ENCODE data around the gene CNOT6. TPM values are rescaled to one million over a fixed set of nuclear protein-coding genes. Genes with fewer than 3 reads are reported as not detected.
"Not testable (repeated sequence)": the region's sequence is repeated elsewhere in the genome, so short reads cannot be mapped to it uniquely, and the experiment has no call there.

CNOT6 gene
- 21.7 TPM for total RNA-seq
- long read RNA-seq, full-length matches to known transcripts, result 26 of 49 reads
- long read RNA-seq, partial matches to known transcripts, result 3 of 49 reads
- long read RNA-seq, other reads (novel, unspliced or antisense), result 20 of 49 reads

- ATAC-seq (peak; percentile 99), DNase-seq (peak; percentile 97)
- Histone ChIP-seq H3K27ac (peak within 1 kb of the TSS; percentile 92), H3K36me3 (no peaks in the 10 kb centered on the region), H3K27me3 (no peaks in the 10 kb centered on the region), H3K9me3 (no peaks in the 10 kb centered on the region), H3K4me3 (peak within 1 kb of the TSS; percentile 96), H3K4me1 (peaks cover 14% of the 10 kb centered on the region)
- intact Hi-C loops (cut with DNase I), result no loop called here
- TF ChIP-seq CTCF (IDR thresholded peaks at IDR 0.05), result no peak
These were observed at the start of gene CNOT6 for GRCh38 chr5:180494060-180494509. CNOT6 (plus strand) TSS chr5:180494379; CDS start chr5:180529277, 34,898 bp downstream.

- Histone ChIP-seq H3K4me1 (no peaks in the 10 kb centered on the region), H3K36me3 (no peaks in the 10 kb centered on the region), H3K27ac (no peak overlapping the region), H3K4me3 (no peak overlapping the region), H3K27me3 (no peaks in the 10 kb centered on the region), H3K9me3 (no peaks in the 10 kb centered on the region)
- DNase-seq, result no peak
- TF ChIP-seq CTCF (IDR thresholded peaks at IDR 0.05), result no peak
- intact Hi-C loops (cut with DNase I), result no loop called here
- ATAC-seq, result no peak
These were observed 39.4 kb upstream of the CNOT6 start for GRCh38 chr5:180454752-180455151.

GRCh38 chr5:180455872-180456271 is 38.3 kb upstream of the CNOT6 start:
- H3K9me3 ChIP-seq, result no peaks in the 10 kb centered on the region
- ATAC-seq, result no peak
- no peak overlapping the region for H3K4me3 ChIP-seq
- no peaks in the 10 kb centered on the region for H3K4me1 ChIP-seq
- no peak for TF ChIP-seq CTCF (IDR thresholded peaks at IDR 0.05)
- no peaks in the 10 kb centered on the region for H3K27me3 ChIP-seq
- no peaks in the 10 kb centered on the region for H3K36me3 ChIP-seq
- no peak overlapping the region for H3K27ac ChIP-seq
- intact Hi-C loops (cut with DNase I), result no loop called here
- no peak for DNase-seq

- Histone ChIP-seq H3K27me3 (no peaks in the 10 kb centered on the region), H3K4me1 (no peaks in the 10 kb centered on the region), H3K27ac (no peak overlapping the region), H3K9me3 (no peaks in the 10 kb centered on the region), H3K4me3 (no peak overlapping the region), H3K36me3 (no peaks in the 10 kb centered on the region)
- no peak for DNase-seq
- no peak for ATAC-seq
- intact Hi-C loops (cut with DNase I), result no loop called here
- TF ChIP-seq CTCF (IDR thresholded peaks at IDR 0.05), result no peak
These were observed 37.4 kb upstream of the CNOT6 start for GRCh38 chr5:180456792-180457191.

GRCh38 chr5:180458852-180459673 is 35.1 kb upstream of the CNOT6 start:
- H3K27me3 ChIP-seq; H3K36me3 ChIP-seq; H3K9me3 ChIP-seq; intact Hi-C loops (cut with DNase I); H3K27ac ChIP-seq; ATAC-seq; H3K4me3 ChIP-seq; H3K4me1 ChIP-seq: not testable (repeated sequence)
- DNase-seq, result peak; percentile 54

- H3K4me3 ChIP-seq; H3K4me1 ChIP-seq; H3K27ac ChIP-seq; H3K36me3 ChIP-seq; H3K27me3 ChIP-seq; H3K9me3 ChIP-seq; intact Hi-C loops (cut with DNase I); ATAC-seq: not testable (repeated sequence)
- peak; percentile 30 for DNase-seq
These were observed 34.5 kb upstream of the CNOT6 start for GRCh38 chr5:180459674-180460142.

Measured in upper lobe of right lung (tissue), 1 donor.